ENCODE data around the gene RAB1B.
"Not testable (repeated sequence)": the region's sequence is repeated elsewhere in the genome, so short reads cannot be mapped to it uniquely, and the experiment has no call there.

Gene RAB1B

GRCh38 chr11:66239998-66240780 lies 28.2 kb upstream of the RAB1B start:
- no peak for DNase-seq

GRCh38 chr11:66240781-66241136 lies 27.7 kb upstream of the RAB1B start:
- no peak for DNase-seq

- no peak for DNase-seq
Observed at GRCh38 chr11:66242095-66242765, 26.2 kb upstream of the RAB1B start.

- no peak for DNase-seq
Observed at GRCh38 chr11:66243782-66244535, 24.5 kb upstream of the RAB1B start.

GRCh38 chr11:66247295-66247694 lies 21.1 kb upstream of the RAB1B start:
- no peak for DNase-seq

GRCh38 chr11:66247801-66248200 lies 20.6 kb upstream of the RAB1B start:
- DNase-seq = no peak

- DNase-seq = no peak
Observed at GRCh38 chr11:66248903-66249302, 19.5 kb upstream of the RAB1B start.

- DNase-seq = no peak
Observed at GRCh38 chr11:66251809-66252208, 16.6 kb upstream of the RAB1B start.

GRCh38 chr11:66253081-66253480 lies 15.4 kb upstream of the RAB1B start:
- not testable (repeated sequence) for DNase-seq

- DNase-seq = no peak
Observed at GRCh38 chr11:66258473-66258893, 10.0 kb upstream of the RAB1B start.

GRCh38 chr11:66259225-66259624 lies 9.2 kb upstream of the RAB1B start:
- no peak for DNase-seq

- DNase-seq = no peak
Observed at GRCh38 chr11:66259956-66260355, 8.5 kb upstream of the RAB1B start.

- DNase-seq = no peak
Observed at GRCh38 chr11:66261578-66261977, 6.9 kb upstream of the RAB1B start.

GRCh38 chr11:66262191-66262590 lies 6.2 kb upstream of the RAB1B start:
- DNase-seq = no peak

GRCh38 chr11:66262696-66263095 lies 5.7 kb upstream of the RAB1B start:
- DNase-seq = no peak

- DNase-seq = no peak
Observed at GRCh38 chr11:66263231-66263630, 5.2 kb upstream of the RAB1B start.

GRCh38 chr11:66263785-66264184 lies 4.7 kb upstream of the RAB1B start:
- DNase-seq = no peak

- no peak for DNase-seq
Observed at GRCh38 chr11:66264383-66264782, 4.1 kb upstream of the RAB1B start.

- peak; percentile 30 to 62 for DNase-seq
Observed at GRCh38 chr11:66264914-66265313, 3.5 kb upstream of the RAB1B start.

GRCh38 chr11:66265531-66266377 lies 2.7 kb upstream of the RAB1B start:
- DNase-seq = no peak

- DNase-seq = no peak
Observed at GRCh38 chr11:66266378-66267038, 1.9 kb upstream of the RAB1B start.

- DNase-seq = no peak
Observed at GRCh38 chr11:66267039-66267378, 1.4 kb upstream of the RAB1B start.

Data from NCI-H526 (cell line).